Naive thymus-derived CD4-positive, alpha-beta T cell (primary cell): ENCODE data around the gene GARNL3. TPM values are rescaled to one million over a fixed set of nuclear protein-coding genes. Genes with fewer than 3 reads are reported as not detected.

Experiments used
- ATAC-seq: fragments of 150-1000 bp; cut with Tn5 transposase; 2 replicates; pipeline ENCODE4 v1.10.0; 2021; ENCODE audit warnings: mild to moderate bottlenecking, moderate library complexity
- CTCF ChIA-PET: fragments of 350-600 bp; sonication (Branson Sonifier 250); formaldehyde crosslinking; loops from one replicate; lab custom pipeline; 2021; ENCODE audit warnings: antibody characterized with exemption; lab: Charles Lee
- POLR2A ChIA-PET: fragments of 350-600 bp; sonication (Branson Sonifier 250); formaldehyde crosslinking; loops from one replicate; lab custom pipeline; 2021; ENCODE audit warnings: antibody characterized with exemption, inconsistent platforms; lab: Charles Lee
- DNase-seq, 9 donors: peaks; one replicate each; pipeline versions ENCODE4 v3.0.0 to v3.0.0-alpha.2; 2020 to 2022; ENCODE audit warnings: mixed read lengths in 1 of 9
- H3K27ac ChIP-seq: one replicate; pipeline ENCODE4 v1.7.0; 2013; ENCODE audit warnings: mild to moderate bottlenecking, low read depth, low read length, moderate library complexity
- H3K27me3 ChIP-seq, 2 donors: one replicate each; pipeline ENCODE4 v1.7.0; 2013; ENCODE audit warnings: low read length in 2 of 2, mild to moderate bottlenecking in 2 of 2, moderate library complexity in 2 of 2; ENCODE audit not compliant: control insufficient read depth in 2 of 2, insufficient read depth in 2 of 2
- H3K36me3 ChIP-seq, 3 experiments: 1 replicate in 2 of 3; 2 replicates in 1 of 3; pipeline ENCODE4 v1.7.0; 2013; ENCODE audit warnings: low read length in 3 of 3, mild to moderate bottlenecking in 3 of 3, moderate library complexity in 1 of 3; ENCODE audit not compliant: insufficient read depth in 3 of 3, control insufficient read depth in 2 of 3
- H3K4me1 ChIP-seq, 2 donors: one replicate each; pipeline ENCODE4 v1.7.0; 2013; ENCODE audit warnings: low read length in 2 of 2, mild to moderate bottlenecking in 2 of 2, moderate library complexity in 1 of 2; ENCODE audit not compliant: control insufficient read depth in 2 of 2, insufficient read depth in 2 of 2
- H3K4me3 ChIP-seq: 2 replicates; pipeline ENCODE4 v1.7.0; 2013; ENCODE audit warnings: mild to moderate bottlenecking, low read length
- H3K9me3 ChIP-seq, 3 experiments: 1 replicate in 2 of 3; 2 replicates in 1 of 3; pipeline ENCODE4 v1.7.0; 2013; ENCODE audit warnings: low read length in 3 of 3; ENCODE audit not compliant: control insufficient read depth in 2 of 3
- H3K27ac Mint-ChIP-seq, 9 donors: one replicate each; pipeline ENCODE4 v1.8.0; 2020 to 2022; ENCODE audit warnings: mixed read lengths in 9 of 9, mild to moderate bottlenecking in 8 of 9, moderate library complexity in 5 of 9, inconsistent platforms in 2 of 9
- H3K27me3 Mint-ChIP-seq, 5 donors: one replicate each; pipeline ENCODE4 v1.8.0; 2021 to 2022; ENCODE audit warnings: mixed read lengths in 5 of 5, mild to moderate bottlenecking in 1 of 5
- H3K36me3 Mint-ChIP-seq, 5 donors: one replicate each; pipeline ENCODE4 v1.8.0; 2020 to 2022; ENCODE audit warnings: mixed read lengths in 5 of 5, mild to moderate bottlenecking in 3 of 5, inconsistent platforms in 1 of 5
- H3K4me1 Mint-ChIP-seq, 7 donors: one replicate each; pipeline ENCODE4 v1.8.0; 2020 to 2022; ENCODE audit warnings: mixed read lengths in 7 of 7, mild to moderate bottlenecking in 3 of 7, inconsistent platforms in 1 of 7
- H3K4me3 Mint-ChIP-seq, 10 donors: one replicate each; pipeline ENCODE4 v1.8.0; 2020 to 2022; ENCODE audit warnings: mild to moderate bottlenecking in 10 of 10, mixed read lengths in 10 of 10, moderate library complexity in 6 of 10, inconsistent platforms in 2 of 10
- H3K9me3 Mint-ChIP-seq, 11 donors: one replicate each; pipeline ENCODE4 v1.8.0; 2020 to 2022; ENCODE audit warnings: mixed read lengths in 11 of 11, mild to moderate bottlenecking in 4 of 11, inconsistent platforms in 1 of 11, moderate library complexity in 1 of 11
- intact Hi-C, 2 donors: fragments of 100-400 bp; cut with micrococcal nuclease; formaldehyde crosslinking; loops; one replicate each; pipeline ENCODE4 v1.15.1; 2023
- polyA plus RNA-seq, 2 donors: library from polyadenylated mRNA; unstranded; fragments of 300-500 nt; fragmentation: Illumina TruSeq; gene quantifications; one replicate each; pipeline ENCODE4 v1.2.3, GENCODE V29; 2021
- total RNA-seq, 6 experiments: library from RNA in 5 of 6; stranded (reverse) in 5 of 6; gene quantifications; 1 replicate in 5 of 6; 2 replicates in 1 of 6; pipeline ENCODE4 v1.2.3 and lab custom pipeline; 2021 to 2026

Gene GARNL3
- total and polyA plus RNA-seq, 7 experiments from 2014 or later: 0.85 to 4.1 (median 2.6) TPM; not detected in 1

DNA sequence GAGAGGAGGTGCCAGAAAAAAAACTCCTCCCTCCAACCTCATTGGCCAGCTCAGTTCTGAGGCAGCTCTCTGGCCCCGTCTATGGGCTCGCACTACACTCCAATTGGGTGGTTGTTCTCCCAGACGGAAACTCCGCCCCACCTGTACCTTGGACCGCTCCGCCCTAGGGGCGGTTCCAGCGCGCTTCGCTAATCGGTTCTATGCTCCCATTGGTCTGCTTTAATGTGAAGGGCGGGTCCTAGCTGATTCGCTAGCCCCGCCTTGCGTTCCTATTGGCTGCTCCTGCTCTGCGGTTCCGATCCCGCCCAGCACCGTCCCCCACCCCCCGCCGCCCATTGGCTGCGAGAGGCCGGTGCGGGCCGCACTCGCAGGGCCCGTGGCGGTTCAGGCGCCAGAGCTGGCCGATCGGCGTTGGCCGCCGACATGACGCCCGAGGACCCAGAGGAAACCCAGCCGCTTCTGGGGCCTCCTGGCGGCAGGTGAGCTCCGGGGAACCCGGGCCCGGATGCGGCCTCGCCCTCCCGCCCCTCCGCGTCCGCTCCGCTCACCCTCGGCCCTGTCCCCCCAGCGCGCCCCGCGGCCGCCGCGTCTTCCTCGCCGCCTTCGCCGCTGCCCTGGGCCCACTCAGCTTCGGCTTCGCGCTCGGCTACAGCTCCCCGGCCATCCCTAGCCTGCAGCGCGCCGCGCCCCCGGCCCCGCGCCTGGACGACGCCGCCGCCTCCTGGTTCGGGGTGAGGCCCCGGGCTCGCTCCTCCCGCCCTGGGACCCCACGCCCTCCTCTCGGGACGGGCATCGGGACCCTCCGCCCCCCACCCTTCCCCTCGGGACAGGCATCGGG lies 132.5 kb downstream of the GARNL3 start, which contains the start of gene SLC2A8:
SLC2A8 (plus strand) TSS at position 362 of the 838 bp plus-strand sequence; CDS start at position 424, 62 bp downstream.
- H3K27ac Mint-ChIP-seq: peak within 1 kb of the TSS in 2 of 9 donors; percentile 37 to 59
- peak within 1 kb of the TSS; percentile 22 for H3K4me3 ChIP-seq
- H3K4me3 Mint-ChIP-seq: peak within 1 kb of the TSS; percentile 50 to 82 (median 64)

DNA sequence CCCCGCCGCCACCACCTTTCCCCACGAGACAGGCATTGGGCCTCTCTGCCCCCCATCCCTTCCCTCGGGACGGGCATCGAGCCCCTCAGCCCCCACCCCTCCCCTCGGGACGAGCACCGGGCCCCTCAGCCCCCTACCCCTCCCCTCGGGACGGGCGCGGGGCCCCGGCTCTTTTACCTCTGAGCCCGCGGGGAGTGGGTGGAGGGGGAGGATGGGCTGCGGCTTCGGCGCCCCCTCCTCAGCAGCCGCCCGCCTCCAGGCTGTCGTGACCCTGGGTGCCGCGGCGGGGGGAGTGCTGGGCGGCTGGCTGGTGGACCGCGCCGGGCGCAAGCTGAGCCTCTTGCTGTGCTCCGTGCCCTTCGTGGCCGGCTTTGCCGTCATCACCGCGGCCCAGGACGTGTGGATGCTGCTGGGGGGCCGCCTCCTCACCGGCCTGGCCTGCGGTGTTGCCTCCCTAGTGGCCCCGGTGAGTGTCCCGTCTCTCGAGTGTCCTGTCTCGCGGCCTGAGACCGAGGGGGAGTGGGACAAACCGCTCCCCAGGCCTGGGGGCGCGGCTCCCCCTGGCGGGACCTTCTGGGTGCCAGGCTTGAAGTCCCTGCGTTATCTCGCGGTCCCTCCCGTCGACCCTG lies 133.2 kb downstream of the GARNL3 start:
- H3K4me1 ChIP-seq: peaks cover 10 to 15% of the 10 kb centered on the region in 2 donors
- peaks cover 47 to 76% (median 67%) of the 10 kb centered on the region in 5 donors for H3K27me3 Mint-ChIP-seq
- H3K9me3 Mint-ChIP-seq: no peaks in the 10 kb centered on the region
- no peaks in the 10 kb centered on the region for H3K36me3 ChIP-seq
- ChIA-PET CTCF (interaction anchor here (0.8 to 1.5 kb wide), 4 partner anchors 8 to 183 kb away, joined by 3 to 6 read pairs (median 4); no protein-coding TSS in a partner anchor), POLR2A (interaction anchor here (0.6 to 1.8 kb wide), 3 partner anchors 12 to 54 kb away, joined by 3 to 5 read pairs (median 3); partner anchors contain the start of genes LRSAM1 and RPL12)
- H3K27ac Mint-ChIP-seq: peak overlapping the region in 1 of 9 donors; percentile 37
- H3K4me1 Mint-ChIP-seq: peaks cover 10 to 21% (median 16%) of the 10 kb centered on the region in 7 donors
- peak overlapping the region in 9 of 10 donors; percentile 50 to 82 (median 60) for H3K4me3 Mint-ChIP-seq
- H3K27ac ChIP-seq: no peak overlapping the region
- peak in 1 of 9 donors; percentile 45 for DNase-seq
- intact Hi-C loops: loop anchor here (1.0 to 2.0 kb wide), 4 partner anchors 27 to 183 kb away; partner anchors contain the start of genes LRSAM1 (in 1 of the 2), RPL12 (in 1 of the 2) and ZNF79 (in 1 of the 2)
- H3K27me3 ChIP-seq: peaks cover 0 to 49% of the 10 kb centered on the region in 2 donors
- no peaks in the 10 kb centered on the region for H3K9me3 ChIP-seq
- peak overlapping the region; percentile 22 for H3K4me3 ChIP-seq
- no peak for ATAC-seq
- no peaks in the 10 kb centered on the region for H3K36me3 Mint-ChIP-seq

More for the DNA sequence above, 132.5 kb downstream of the GARNL3 start, which contains the start of gene SLC2A8:
- CTCF ChIA-PET: interaction anchor here (0.8 to 1.9 kb wide), 3 partner anchors 10 to 182 kb away, joined by 3 to 6 read pairs (median 4); no protein-coding TSS in a partner anchor
- Mint-ChIP-seq H3K9me3 (peaks cover 0 to 2% (median 0%) of the 10 kb centered on the region in 11 donors), H3K27me3 (peaks cover 51 to 80% (median 72%) of the 10 kb centered on the region in 5 donors), H3K36me3 (no peaks in the 10 kb centered on the region), H3K4me1 (peaks cover 11 to 24% (median 16%) of the 10 kb centered on the region in 7 donors)
- no peaks in the 10 kb centered on the region for H3K9me3 ChIP-seq
- peak; percentile 33 to 87 (median 61) for DNase-seq
- peaks cover 10 to 15% of the 10 kb centered on the region in 2 donors for H3K4me1 ChIP-seq
- H3K27ac ChIP-seq: no peak within 1 kb of the TSS
- H3K36me3 ChIP-seq: no peaks in the 10 kb centered on the region
- POLR2A ChIA-PET: interaction anchor here (0.6 to 1.8 kb wide), 6 partner anchors 9 to 54 kb away, joined by 3 to 5 read pairs (median 3); partner anchors contain the start of genes LRSAM1 and RPL12
- intact Hi-C loops: loop anchor here (1.0 to 2.0 kb wide), 3 partner anchors 9 to 172 kb away; partner anchors contain the start of genes LRSAM1 (in 1 of the 2) and RPL12 (in 1 of the 2)
- H3K27me3 ChIP-seq: peaks cover 0 to 57% of the 10 kb centered on the region in 2 donors
- peak; percentile 97 for ATAC-seq

DNA sequence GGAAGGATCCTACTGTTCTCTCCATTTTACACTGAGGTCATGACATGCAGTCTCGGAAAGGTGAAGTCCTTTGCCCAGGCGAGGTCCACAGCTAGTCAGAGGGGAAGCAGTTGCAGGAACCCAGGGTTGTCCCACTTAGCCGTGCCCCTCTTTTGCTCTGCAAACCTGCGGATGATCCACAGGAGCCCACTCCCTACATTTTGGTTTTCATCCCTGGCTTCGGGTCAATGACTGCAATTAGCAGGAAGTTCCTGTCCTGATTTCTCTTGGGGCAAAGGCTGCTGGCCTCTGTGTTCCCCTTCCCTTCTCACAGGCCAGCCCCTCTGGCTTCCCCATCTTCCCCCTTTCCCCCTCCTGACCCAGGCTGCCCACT lies 133.7 kb downstream of the GARNL3 start:
- no peak overlapping the region for H3K4me3 ChIP-seq
- peaks cover 42 to 74% (median 62%) of the 10 kb centered on the region in 5 donors for H3K27me3 Mint-ChIP-seq
- ATAC-seq (no peak), DNase-seq (no peak)
- ChIA-PET POLR2A (interaction anchor here (0.7 to 1.2 kb wide), 2 partner anchors 10 to 53 kb away, joined by 4 to 5 read pairs; partner anchors contain the start of genes LRSAM1 and RPL12), CTCF (interaction anchor here (1.4 to 1.6 kb wide), 3 partner anchors 9 to 114 kb away, joined by 3 to 4 read pairs (median 3); no protein-coding TSS in a partner anchor)
- H3K4me3 Mint-ChIP-seq: peak overlapping the region; percentile 42 to 82 (median 60)
- H3K36me3 Mint-ChIP-seq: no peaks in the 10 kb centered on the region
- no peaks in the 10 kb centered on the region for H3K9me3 Mint-ChIP-seq
- H3K4me1 ChIP-seq: peaks cover 10 to 15% of the 10 kb centered on the region in 2 donors
- peak overlapping the region in 2 of 9 donors; percentile 37 to 42 for H3K27ac Mint-ChIP-seq
- no peak overlapping the region for H3K27ac ChIP-seq
- peaks cover 0 to 45% of the 10 kb centered on the region in 2 donors for H3K27me3 ChIP-seq
- no peaks in the 10 kb centered on the region for H3K9me3 ChIP-seq
- H3K4me1 Mint-ChIP-seq: peaks cover 10 to 21% (median 16%) of the 10 kb centered on the region in 7 donors
- intact Hi-C loops: loop anchor here (1.0 to 2.0 kb wide), 2 partner anchors 26 to 183 kb away; partner anchors contain the start of gene ZNF79 (in 1 of the 2)
- no peaks in the 10 kb centered on the region for H3K36me3 ChIP-seq

DNA sequence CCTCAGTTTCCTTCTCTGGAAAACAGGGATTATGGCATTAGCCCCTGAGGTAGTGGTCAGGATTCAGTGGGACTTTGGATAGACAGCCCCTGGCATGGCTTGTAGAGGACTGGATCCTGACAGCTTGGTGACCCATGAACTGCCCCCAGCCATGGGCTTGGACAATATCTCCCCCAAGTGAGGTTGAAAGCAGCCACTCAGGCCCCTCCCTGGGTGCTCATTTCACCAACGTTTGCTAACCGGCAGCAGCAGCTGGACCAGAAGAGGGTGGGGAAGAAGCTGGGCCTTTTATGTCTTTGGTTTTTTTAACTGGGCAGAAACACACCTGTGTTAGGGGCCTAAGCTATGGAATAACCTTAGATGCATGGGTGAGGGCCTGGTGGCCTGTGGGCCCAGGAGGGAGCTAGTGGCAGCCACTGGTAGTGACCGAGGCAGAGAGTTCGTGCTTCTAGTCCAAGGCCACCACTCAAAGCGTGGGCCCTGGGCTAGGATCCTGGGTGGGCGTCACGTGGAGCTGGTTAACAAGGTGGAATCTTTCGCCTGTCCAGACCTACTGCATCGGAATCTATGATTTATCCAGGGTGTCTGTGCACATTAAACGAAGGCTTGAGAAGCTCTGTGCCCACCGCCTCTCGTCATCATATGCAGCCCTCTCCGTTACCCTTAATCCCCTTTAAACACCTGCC lies 134.3 kb downstream of the GARNL3 start:
- peak overlapping the region in 7 of 10 donors; percentile 48 to 82 (median 65) for H3K4me3 Mint-ChIP-seq
- ATAC-seq: no peak

DNA sequence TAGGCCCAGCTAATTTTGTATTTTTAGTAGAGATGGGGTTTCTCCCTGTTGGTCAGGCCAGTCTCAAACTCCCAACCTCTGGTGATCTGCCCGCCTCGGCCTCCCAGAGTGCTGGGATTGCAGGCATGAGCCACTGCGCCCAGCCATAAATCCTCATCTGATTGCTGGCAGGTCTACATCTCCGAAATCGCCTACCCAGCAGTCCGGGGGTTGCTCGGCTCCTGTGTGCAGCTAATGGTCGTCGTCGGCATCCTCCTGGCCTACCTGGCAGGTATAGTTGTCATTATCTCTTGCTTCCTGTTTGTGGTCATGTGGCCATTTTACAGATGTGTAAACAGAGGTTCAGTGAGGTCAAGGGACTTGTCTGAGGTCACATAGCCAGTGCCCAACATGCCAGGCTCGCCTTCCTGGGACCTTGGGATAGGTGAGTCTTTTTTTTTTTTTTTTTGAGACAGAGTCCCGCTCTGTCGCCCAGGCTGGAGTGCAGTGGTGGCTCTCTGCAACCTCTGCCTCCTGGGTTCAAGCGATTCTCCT lies 135.2 kb downstream of the GARNL3 start:
- ChIA-PET CTCF (interaction anchor here (1.6 kb wide), 1 partner anchor 12 kb away, joined by 3 read pairs; no protein-coding TSS in a partner anchor), POLR2A (interaction anchor here (0.5 to 1.2 kb wide), 2 partner anchors 12 to 675 kb away, joined by 5 read pairs; no protein-coding TSS in a partner anchor)
- Mint-ChIP-seq H3K4me3 (no peak overlapping the region), H3K4me1 (peaks cover 7 to 21% (median 16%) of the 10 kb centered on the region in 7 donors), H3K27ac (peak overlapping the region in 1 of 9 donors; percentile 55), H3K9me3 (no peaks in the 10 kb centered on the region), H3K27me3 (peaks cover 32 to 59% (median 47%) of the 10 kb centered on the region in 5 donors), H3K36me3 (no peaks in the 10 kb centered on the region)
- Histone ChIP-seq H3K4me3 (no peak overlapping the region), H3K36me3 (no peaks in the 10 kb centered on the region), H3K9me3 (no peaks in the 10 kb centered on the region), H3K27ac (no peak overlapping the region), H3K27me3 (peaks cover 0 to 47% of the 10 kb centered on the region in 2 donors), H3K4me1 (peaks cover 10 to 15% of the 10 kb centered on the region in 2 donors)
- intact Hi-C loops: loop anchor here in 1 of 2 donors (2.0 kb wide), 1 partner anchor 185 kb away; no protein-coding TSS in a partner anchor
- DNase-seq (no peak), ATAC-seq (no peak)

More for the DNA sequence above, 134.3 kb downstream of the GARNL3 start:
- peaks cover 0 to 41% of the 10 kb centered on the region in 2 donors for H3K27me3 ChIP-seq
- H3K27ac Mint-ChIP-seq: peak overlapping the region in 1 of 9 donors; percentile 37
- POLR2A ChIA-PET: interaction anchor here (0.6 to 1.2 kb wide), 3 partner anchors 11 to 96 kb away, joined by 3 to 5 read pairs (median 4); partner anchors contain the start of genes LRSAM1 and RPL12
- no peaks in the 10 kb centered on the region for H3K9me3 Mint-ChIP-seq
- H3K9me3 ChIP-seq: no peaks in the 10 kb centered on the region
- intact Hi-C loops: loop anchor here (1.0 to 2.0 kb wide), 2 partner anchors 25 to 184 kb away; partner anchors contain the start of gene ZNF79 (in 1 of the 2)
- H3K27ac ChIP-seq: no peak overlapping the region
- peaks cover 10 to 15% of the 10 kb centered on the region in 2 donors for H3K4me1 ChIP-seq
- CTCF ChIA-PET: interaction anchor here (0.6 to 1.6 kb wide), 4 partner anchors 10 to 195 kb away, joined by 3 to 4 read pairs (median 4); no protein-coding TSS in a partner anchor
- peaks cover 36 to 68% (median 56%) of the 10 kb centered on the region in 5 donors for H3K27me3 Mint-ChIP-seq
- H3K4me3 ChIP-seq: no peak overlapping the region
- H3K36me3 ChIP-seq: no peaks in the 10 kb centered on the region
- no peaks in the 10 kb centered on the region for H3K36me3 Mint-ChIP-seq
- DNase-seq: no peak
- H3K4me1 Mint-ChIP-seq: peaks cover 7 to 21% (median 16%) of the 10 kb centered on the region in 7 donors
